ENCODE measurements around the gene ALOX5. TPM values are rescaled to one million over a fixed set of nuclear protein-coding genes. Genes with fewer than 3 reads are reported as not detected.

Gene ALOX5
- total and polyA plus RNA-seq, 2 experiments from 2014 or later: 3.7 to 5.4 TPM

- no peak for TF ChIP-seq ZNF462 (CRISPR knock-in tag; IDR thresholded peaks at IDR 0.05)
- no peak for TF ChIP-seq EZH2phosphoT487 (IDR thresholded peaks at IDR 0.05; ENCODE audit: unreplicated experiment)
- no peak for TF ChIP-seq JUNB (IDR thresholded peaks at IDR 0.05; ENCODE audit: unreplicated experiment)
- TF ChIP-seq POLR2AphosphoS5 (IDR thresholded peaks at IDR 0.05; ENCODE audit: low read depth): no peak
These were observed 46.6 kb downstream of the ALOX5 start (continued) for GRCh38 chr10:45420453-45421192.

- Histone ChIP-seq H3K4me1 (ENCODE audit: insufficient read depth) (peaks cover 5% of the 10 kb centered on the region; the same call in 1 of the 2 replicates), H3K4me2 (no peak overlapping the region), H3K27ac (ENCODE audit: low read depth) (no peak overlapping the region), H3K27me3 (ENCODE audit: insufficient read depth) (0 out of 2 replicates have a peak, but pooled peaks cover 9% of the 10 kb centered on the region), H3K79me2 (replicated peaks; ENCODE audit: insufficient read depth) (no peaks in the 10 kb centered on the region), H4K20me1 (replicated peaks; ENCODE audit: insufficient read depth) (no peaks in the 10 kb centered on the region), H3K9me2 (ENCODE audit: insufficient read depth) (peaks cover 7% of the 10 kb centered on the region; the same call in 1 of the 2 replicates), H3F3A (replicated peaks; ENCODE audit: low read depth) (no peaks in the 10 kb centered on the region), H3K36me3 (ENCODE audit: insufficient read depth) (no peaks in the 10 kb centered on the region), H3K4me3 (no peak overlapping the region), H2AFZ (no peak overlapping the region)
- Mint-ChIP-seq H3K4me1 (peaks cover 11% of the 10 kb centered on the region), H3K9me3 (no peaks in the 10 kb centered on the region; the same call in 2 of the 3 replicates), H3K27me3 (ENCODE audit: insufficient read depth, low read depth, poor library complexity) (peaks cover 19% of the 10 kb centered on the region), H3K27ac (no peak overlapping the region), H3K36me3 (ENCODE audit: low read depth) (peaks cover 4% of the 10 kb centered on the region; the same call in 1 of the 3 replicates), H3K4me3 (no peak overlapping the region)
- DNase-seq (ENCODE audit: low spot score): no peak
- TF ChIP-seq EZH2 (IDR thresholded peaks at IDR 0.05; ENCODE audit: low read depth, unreplicated experiment) (no peak), NANOG (IDR thresholded peaks at IDR 0.05; ENCODE audit: borderline replicate concordance) (no peak)
- ATAC-seq: no peak
These were observed 47.4 kb downstream of the ALOX5 start for GRCh38 chr10:45421221-45422097.

All from GM23338 (cell line).